Esophagus muscularis mucosa (tissue), 4 donors: Measurements from ENCODE around the gene FBLN1. TPM values are rescaled to one million over a fixed set of nuclear protein-coding genes. Genes with fewer than 3 reads are reported as not detected.

Experiments
- DNase-seq: peaks from one replicate; pipeline ENCODE4 v3.0.0-alpha.2; 2017; ENCODE audit errors: extremely low spot score
- H3K27ac ChIP-seq, 4 donors: fragments of 200-600 bp; sonication (generic); replicated peaks in 1 of 4; 1 replicate in 3 of 4; 2 replicates in 1 of 4; pipeline ENCODE4 v1.5.1; 2016 to 2019; ENCODE audit warnings: mild to moderate bottlenecking in 1 of 4
- H3K27me3 ChIP-seq, 4 donors: fragments of 200-600 bp; sonication (generic); one replicate each; pipeline versions ENCODE4 v1.5.1 to v1.6.0; 2016 to 2019
- H3K36me3 ChIP-seq, 4 donors: fragments of 200-600 bp; sonication (generic); one replicate each; pipeline ENCODE4 v1.5.1; 2016 to 2019
- H3K4me1 ChIP-seq, 4 donors: fragments of 200-600 bp; sonication (generic); one replicate each; pipeline ENCODE4 v1.5.1; 2016 to 2019
- H3K4me3 ChIP-seq, 4 donors: fragments of 200-600 bp; sonication (generic); 1 replicate in 2 of 4; 2 replicates in 2 of 4; pipeline ENCODE4 v1.5.1; 2016 to 2019; ENCODE audit warnings: mild to moderate bottlenecking in 4 of 4, moderate library complexity in 1 of 4
- H3K9me3 ChIP-seq, 4 donors: fragments of 200-600 bp; sonication (generic); 1 replicate in 3 of 4; 2 replicates in 1 of 4; pipeline ENCODE4 v1.5.1; 2016 to 2019
- CTCF ChIP-seq, 3 experiments: fragments of 200-600 bp in 2 of 3; fragments of 450-650 bp in 1 of 3; sonication (generic) in 2 of 3; IDR thresholded peaks; one replicate each; pipeline ENCODE4 v1.5.1; 2017 to 2019; ENCODE audit warnings: antibody characterized with exemption in 3 of 3, mild to moderate bottlenecking in 2 of 3, moderate library complexity in 1 of 3
- EP300 ChIP-seq: sonication (generic); formaldehyde crosslinking; IDR thresholded peaks from one replicate; pipeline ENCODE4 v1.6.1; 2017; ENCODE audit warnings: antibody characterized with exemption
- POLR2A ChIP-seq: fragments of 450-650 bp; IDR thresholded peaks from one replicate; pipeline ENCODE4 v1.6.1; 2017; ENCODE audit warnings: antibody characterized with exemption, moderate library complexity, mild to moderate bottlenecking, low read depth
- POLR2AphosphoS5 ChIP-seq, 2 donors: sonication (generic); formaldehyde crosslinking; IDR thresholded peaks; one replicate each; pipeline ENCODE4 v1.6.1; 2017; ENCODE audit warnings: antibody characterized with exemption in 2 of 2
- WGBS: methylation state at CpG from one replicate; pipeline ENCODE4 v1.1.5; 2018; 5-methylcytosine and 5-hydroxymethylcytosine counted together
- intact Hi-C: fragments of 100-400 bp; cut with DNase I; formaldehyde crosslinking; loops from one replicate; pipeline ENCODE4 v1.15.1; 2023
- total RNA-seq, 4 donors: library from RNA; depleted of rRNA; stranded (reverse); fragments of >200 nt; gene quantifications; one replicate each; pipeline versions ENCODE4 v1.1.0 to v1.2.1, GENCODE V29; 2016

Gene FBLN1
- total RNA-seq, 4 donors from 2014 or later: 355 to 534 (median 417) TPM

- Histone ChIP-seq H3K27ac (no peak overlapping the region), H3K9me3 (no peaks in the 10 kb centered on the region), H3K4me3 (no peak overlapping the region), H3K27me3 (peaks cover 0 to 48% (median 0%) of the 10 kb centered on the region in 4 donors), H3K4me1 (peaks cover 0 to 51% (median 33%) of the 10 kb centered on the region in 4 donors), H3K36me3 (peaks cover 0 to 18% (median 6%) of the 10 kb centered on the region in 4 donors)
- no peak for DNase-seq
- intact Hi-C loops: no loop called here
- no peak for TF ChIP-seq EP300
- TF ChIP-seq POLR2A: no peak
- TF ChIP-seq POLR2AphosphoS5 (IDR thresholded peaks at IDR 0.05): no peak
- 87% methylated on average over 19 of the region's 26 CpGs for WGBS
These were observed 78.2 kb downstream of the FBLN1 start for GRCh38 chr22:45580726-45581381.

- TF ChIP-seq CTCF (IDR thresholded peaks at IDR 0.05) (no peak), EP300 (no peak), POLR2A (no peak)
- Histone ChIP-seq H3K9me3 (no peaks in the 10 kb centered on the region), H3K27me3 (peaks cover 0 to 49% (median 0%) of the 10 kb centered on the region in 4 donors), H3K27ac (no peak overlapping the region), H3K4me3 (no peak overlapping the region), H3K36me3 (peaks cover 0 to 23% (median 6%) of the 10 kb centered on the region in 4 donors), H3K4me1 (peaks cover 0 to 51% (median 33%) of the 10 kb centered on the region in 4 donors)
- no peak for DNase-seq
- WGBS: 95% methylated on average over 15 of the region's 16 CpGs
- intact Hi-C loops: no loop called here
These were observed 78.9 kb downstream of the FBLN1 start for GRCh38 chr22:45581549-45582080.

- no peak overlapping the region for H3K27ac ChIP-seq
- H3K4me1 ChIP-seq: peaks cover 0 to 51% (median 33%) of the 10 kb centered on the region in 4 donors
- peaks cover 0 to 15% (median 3%) of the 10 kb centered on the region in 4 donors for H3K36me3 ChIP-seq
- TF ChIP-seq CTCF (IDR thresholded peaks at IDR 0.05) (no peak), POLR2A (no peak), EP300 (no peak), POLR2AphosphoS5 (IDR thresholded peaks at IDR 0.05) (no peak)
- peaks cover 0 to 45% (median 0%) of the 10 kb centered on the region in 4 donors for H3K27me3 ChIP-seq
- H3K4me3 ChIP-seq: no peak overlapping the region
- WGBS: 53% methylated on average over 9 of the region's 15 CpGs
- intact Hi-C loops: no loop called here
- no peaks in the 10 kb centered on the region for H3K9me3 ChIP-seq
- no peak for DNase-seq
These were observed 79.7 kb downstream of the FBLN1 start for GRCh38 chr22:45582236-45582954.

GRCh38 chr22:45582955-45583320, 80.3 kb downstream of the FBLN1 start:
- H3K9me3 ChIP-seq: no peaks in the 10 kb centered on the region
- H3K27me3 ChIP-seq: peaks cover 0 to 45% (median 0%) of the 10 kb centered on the region in 4 donors
- peaks cover 0 to 12% (median 3%) of the 10 kb centered on the region in 4 donors for H3K36me3 ChIP-seq
- TF ChIP-seq CTCF (IDR thresholded peaks at IDR 0.05): no peak
- TF ChIP-seq POLR2A: no peak
- no peak for TF ChIP-seq POLR2AphosphoS5 (IDR thresholded peaks at IDR 0.05)
- no peak for TF ChIP-seq EP300
- intact Hi-C loops: no loop called here
- no peak overlapping the region for H3K4me3 ChIP-seq
- peaks cover 0 to 49% (median 28%) of the 10 kb centered on the region in 4 donors for H3K4me1 ChIP-seq
- DNase-seq: no peak
- no peak overlapping the region for H3K27ac ChIP-seq
- WGBS: 74% methylated on average over 4 of the region's 6 CpGs

DNA sequence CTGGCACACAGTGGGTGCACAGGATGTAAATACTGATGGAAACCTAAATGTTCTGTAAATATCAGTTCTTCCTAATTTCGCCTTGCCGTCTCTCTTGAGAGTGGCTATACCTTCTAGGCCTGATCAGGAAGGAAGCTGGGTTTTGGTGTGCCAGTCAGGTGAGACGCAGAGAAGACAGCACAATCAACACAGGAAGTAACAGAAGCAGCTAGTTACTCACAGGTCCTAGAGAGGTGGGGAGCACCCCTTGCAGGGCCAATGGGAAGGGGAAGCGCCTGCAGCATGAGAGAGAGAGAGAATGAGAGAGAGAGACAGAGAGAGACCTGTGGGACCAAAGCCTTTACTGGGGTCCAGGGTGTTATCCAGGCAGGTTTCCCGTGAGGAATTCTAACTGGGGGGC, 80.8 kb downstream of the FBLN1 start:
- no peak for DNase-seq
- Histone ChIP-seq H3K9me3 (no peaks in the 10 kb centered on the region), H3K36me3 (peaks cover 0 to 12% (median 3%) of the 10 kb centered on the region in 4 donors), H3K4me3 (no peak overlapping the region), H3K4me1 (peaks cover 0 to 44% (median 24%) of the 10 kb centered on the region in 4 donors), H3K27ac (peak overlapping the region in 1 of 4 donors; percentile 13), H3K27me3 (peaks cover 0 to 46% (median 0%) of the 10 kb centered on the region in 4 donors)
- 90% methylated on average over 5 of the region's 5 CpGs for WGBS
- TF ChIP-seq POLR2A (no peak), POLR2AphosphoS5 (IDR thresholded peaks at IDR 0.05) (no peak)
- intact Hi-C loops: no loop called here
